Panc1 (cell line): Measurements from ENCODE around the gene SNTG2. TPM values are rescaled to one million over a fixed set of nuclear protein-coding genes. Genes with fewer than 3 reads are reported as not detected.

ENCODE experiments used
- ATAC-seq: fragments of 200-7000 bp; cut with Tn5 transposase; 2 replicates; pipeline ENCODE4 v1.9.1; 2020; ENCODE audit warnings: mild to moderate bottlenecking, moderate library complexity
- BruUV-seq: library from RNA; stranded (reverse); fragments of 400-500 nt; replicated peaks from 2 replicates; lab custom pipeline; 2021; lab: Mats Ljungman, UMichigan
- CTCF ChIA-PET: fragments of 300-600 bp; sonication (Branson Sonifier 250); formaldehyde crosslinking; loops from one replicate; lab custom pipeline; 2022; ENCODE audit warnings: antibody characterized with exemption; lab: Charles Lee
- POLR2A ChIA-PET: fragments of 300-600 bp; sonication (Branson Sonifier 250); formaldehyde crosslinking; loops from one replicate; lab custom pipeline; 2022; ENCODE audit warnings: antibody characterized with exemption; lab: Charles Lee
- DNase-seq: peaks from one replicate; pipeline ENCODE4 v3.0.0-alpha.2; 2010; ENCODE audit warnings: low read depth, low spot score
- H3K27ac ChIP-seq: 2 replicates; pipeline ENCODE4 v1.5.1; 2011; ENCODE audit warnings: mild to moderate bottlenecking, low read length, inconsistent platforms
- H3K27me3 ChIP-seq: fragments of 200-500 bp; sonication (Bioruptor generic); 2 replicates; pipeline ENCODE4 v1.6.0; 2014; ENCODE audit warnings: low read length, inconsistent platforms; ENCODE audit not compliant: control insufficient read depth, insufficient read depth
- H3K36me3 ChIP-seq: fragments of 200-500 bp; sonication (Bioruptor generic); 2 replicates; pipeline ENCODE4 v1.5.1; 2014; ENCODE audit warnings: inconsistent platforms, mild to moderate bottlenecking, low read length, moderate library complexity; ENCODE audit not compliant: control insufficient read depth, insufficient read depth
- H3K4me1 ChIP-seq: 2 replicates; pipeline ENCODE4 v1.5.1; 2011; ENCODE audit warnings: inconsistent platforms, mild to moderate bottlenecking, low read length, moderate library complexity; ENCODE audit not compliant: control insufficient read depth, insufficient read depth
- H3K4me3 ChIP-seq, 2 experiments: 2 replicates each; pipeline ENCODE4 v1.5.1; 2011 to 2012; ENCODE audit warnings: low read depth in 2 of 2, low read length in 2 of 2, mild to moderate bottlenecking in 2 of 2, inconsistent platforms in 1 of 2, moderate library complexity in 1 of 2
- H3K9me3 ChIP-seq: fragments of 200-500 bp; sonication (Bioruptor generic); 2 replicates; pipeline ENCODE4 v1.5.1; 2014; ENCODE audit warnings: low read depth, mild to moderate bottlenecking, inconsistent platforms, low read length, moderate library complexity; ENCODE audit not compliant: control insufficient read depth, insufficient read depth
- POLR2AphosphoS5 ChIP-seq: IDR thresholded peaks from 2 replicates; pipeline ENCODE4 v1.6.1; 2012; ENCODE audit warnings: mild to moderate bottlenecking, low read depth, low read length, moderate library complexity
- SIN3A ChIP-seq: IDR thresholded peaks from 2 replicates; pipeline ENCODE4 v1.6.1; 2012; ENCODE audit warnings: low read depth, mild to moderate bottlenecking, low read length, moderate library complexity, borderline replicate concordance; ENCODE audit not compliant: insufficient read depth
- TCF7L2 ChIP-seq: IDR thresholded peaks from 2 replicates; pipeline ENCODE4 v1.6.1; 2011; ENCODE audit warnings: mild to moderate bottlenecking, low read depth, low read length, inconsistent platforms
- in situ Hi-C: cut with HindIII; loops from 2 replicates; pipeline ENCODE4 v1.10.0; 2016; ENCODE audit warnings: low sequenced_read_pairs, low pct_unique_long_range_greater_than_20kb
- intact Hi-C: fragments of 100-400 bp; cut with micrococcal nuclease; formaldehyde crosslinking; loops from one replicate; pipeline ENCODE4 v1.10.0; 2022; ENCODE audit not compliant: unreplicated experiment
- total RNA-seq: library from RNA; stranded (reverse); gene quantifications from one replicate; pipeline ENCODE4 v1.2.1, GENCODE V29; 2021; ENCODE audit not compliant: unreplicated experiment
- TF ChIP-seq, protein P1 (sequence below), 2 experiments: IDR thresholded peaks; 2 replicates each; pipeline ENCODE4 v1.6.1; 2011 to 2012; ENCODE audit warnings: low read depth in 2 of 2, control low read depth in 1 of 2, low read length in 1 of 2, mild to moderate bottlenecking in 1 of 2, moderate library complexity in 1 of 2; ENCODE audit not compliant: insufficient read depth in 1 of 2
- TF ChIP-seq, protein P2 (sequence below): fragments of 450-650 bp; IDR thresholded peaks from 2 replicates; pipeline ENCODE4 v1.5.1; 2017; ENCODE audit warnings: mild to moderate bottlenecking

SNTG2 gene
- total RNA-seq, 1 experiment from 2014 or later: not detected

DNA sequence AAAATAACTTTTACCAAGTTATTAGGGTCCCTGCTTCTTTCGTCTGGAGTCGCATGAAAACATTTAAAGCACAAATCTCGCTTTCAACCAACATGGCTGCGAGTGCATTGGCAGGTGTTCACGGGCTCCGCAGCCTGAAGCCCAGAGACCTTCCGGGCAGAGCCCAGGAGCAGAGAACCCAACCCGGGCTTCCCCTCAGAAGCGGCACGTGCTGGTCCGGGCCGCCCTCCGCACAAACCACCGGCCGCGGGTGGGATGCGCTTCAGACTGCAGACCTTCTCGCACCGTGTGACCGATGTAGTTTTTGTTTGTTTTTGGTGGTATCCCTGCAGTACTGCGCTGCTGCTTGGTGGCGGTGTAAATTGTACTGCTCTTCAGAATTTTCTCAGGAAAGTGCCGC is 357.0 kb downstream of the SNTG2 start:
- POLR2A ChIA-PET: no interaction called here
- no peaks in the 10 kb centered on the region for H3K27me3 ChIP-seq
- BruUV-seq: no TSS peak

DNA sequence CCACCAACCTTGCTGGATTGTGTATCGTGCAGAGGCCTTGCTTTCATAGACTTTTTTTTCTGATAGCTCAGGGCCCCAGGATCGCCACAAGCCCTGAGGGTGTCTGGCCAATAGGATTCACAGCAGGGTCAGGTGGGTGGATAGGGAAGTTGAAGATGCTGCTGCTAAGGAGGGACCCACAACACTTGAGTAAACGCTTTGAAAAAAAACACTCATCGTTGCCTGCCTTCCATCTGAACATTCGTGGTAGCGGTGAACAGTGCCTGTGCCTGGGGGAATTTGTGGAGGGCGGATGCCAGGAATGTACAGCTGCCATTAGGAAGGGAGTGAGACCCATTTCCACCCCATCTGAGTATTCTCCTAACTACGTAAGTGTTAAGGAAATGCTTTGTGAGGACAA is 358.0 kb downstream of the SNTG2 start:
- Histone ChIP-seq H3K4me1 (no peaks in the 10 kb centered on the region), H3K27me3 (no peaks in the 10 kb centered on the region), H3K27ac (no peak overlapping the region), H3K9me3 (no peaks in the 10 kb centered on the region), H3K4me3 (no peak overlapping the region), H3K36me3 (no peaks in the 10 kb centered on the region)
- intact Hi-C loops (no loop called here), in situ Hi-C loops (no loop called here)
- BruUV-seq: no TSS peak
- no peak for DNase-seq
- no peak for TF ChIP-seq POLR2AphosphoS5
- POLR2A ChIA-PET: no interaction called here
- ATAC-seq: no peak
- CTCF ChIA-PET: no interaction called here

More for the DNA sequence above, 357.0 kb downstream of the SNTG2 start:
- no peak for DNase-seq
- no peaks in the 10 kb centered on the region for H3K4me1 ChIP-seq
- CTCF ChIA-PET: no interaction called here
- intact Hi-C loops: no loop called here
- no peak for ATAC-seq
- H3K4me3 ChIP-seq: no peak overlapping the region
- in situ Hi-C loops: no loop called here
- H3K36me3 ChIP-seq: no peaks in the 10 kb centered on the region
- no peak overlapping the region for H3K27ac ChIP-seq
- TF ChIP-seq, protein P1, sequence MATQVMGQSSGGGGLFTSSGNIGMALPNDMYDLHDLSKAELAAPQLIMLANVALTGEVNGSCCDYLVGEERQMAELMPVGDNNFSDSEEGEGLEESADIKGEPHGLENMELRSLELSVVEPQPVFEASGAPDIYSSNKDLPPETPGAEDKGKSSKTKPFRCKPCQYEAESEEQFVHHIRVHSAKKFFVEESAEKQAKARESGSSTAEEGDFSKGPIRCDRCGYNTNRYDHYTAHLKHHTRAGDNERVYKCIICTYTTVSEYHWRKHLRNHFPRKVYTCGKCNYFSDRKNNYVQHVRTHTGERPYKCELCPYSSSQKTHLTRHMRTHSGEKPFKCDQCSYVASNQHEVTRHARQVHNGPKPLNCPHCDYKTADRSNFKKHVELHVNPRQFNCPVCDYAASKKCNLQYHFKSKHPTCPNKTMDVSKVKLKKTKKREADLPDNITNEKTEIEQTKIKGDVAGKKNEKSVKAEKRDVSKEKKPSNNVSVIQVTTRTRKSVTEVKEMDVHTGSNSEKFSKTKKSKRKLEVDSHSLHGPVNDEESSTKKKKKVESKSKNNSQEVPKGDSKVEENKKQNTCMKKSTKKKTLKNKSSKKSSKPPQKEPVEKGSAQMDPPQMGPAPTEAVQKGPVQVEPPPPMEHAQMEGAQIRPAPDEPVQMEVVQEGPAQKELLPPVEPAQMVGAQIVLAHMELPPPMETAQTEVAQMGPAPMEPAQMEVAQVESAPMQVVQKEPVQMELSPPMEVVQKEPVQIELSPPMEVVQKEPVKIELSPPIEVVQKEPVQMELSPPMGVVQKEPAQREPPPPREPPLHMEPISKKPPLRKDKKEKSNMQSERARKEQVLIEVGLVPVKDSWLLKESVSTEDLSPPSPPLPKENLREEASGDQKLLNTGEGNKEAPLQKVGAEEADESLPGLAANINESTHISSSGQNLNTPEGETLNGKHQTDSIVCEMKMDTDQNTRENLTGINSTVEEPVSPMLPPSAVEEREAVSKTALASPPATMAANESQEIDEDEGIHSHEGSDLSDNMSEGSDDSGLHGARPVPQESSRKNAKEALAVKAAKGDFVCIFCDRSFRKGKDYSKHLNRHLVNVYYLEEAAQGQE (IDR thresholded peaks at IDR 0.05; ENCODE audit: insufficient read depth in 1 of 2, low read depth in 2 of 2, low read length in 1 of 2): no peak
- TF ChIP-seq SIN3A (no peak), POLR2AphosphoS5 (no peak), TCF7L2 (no peak)
- TF ChIP-seq, protein P2, sequence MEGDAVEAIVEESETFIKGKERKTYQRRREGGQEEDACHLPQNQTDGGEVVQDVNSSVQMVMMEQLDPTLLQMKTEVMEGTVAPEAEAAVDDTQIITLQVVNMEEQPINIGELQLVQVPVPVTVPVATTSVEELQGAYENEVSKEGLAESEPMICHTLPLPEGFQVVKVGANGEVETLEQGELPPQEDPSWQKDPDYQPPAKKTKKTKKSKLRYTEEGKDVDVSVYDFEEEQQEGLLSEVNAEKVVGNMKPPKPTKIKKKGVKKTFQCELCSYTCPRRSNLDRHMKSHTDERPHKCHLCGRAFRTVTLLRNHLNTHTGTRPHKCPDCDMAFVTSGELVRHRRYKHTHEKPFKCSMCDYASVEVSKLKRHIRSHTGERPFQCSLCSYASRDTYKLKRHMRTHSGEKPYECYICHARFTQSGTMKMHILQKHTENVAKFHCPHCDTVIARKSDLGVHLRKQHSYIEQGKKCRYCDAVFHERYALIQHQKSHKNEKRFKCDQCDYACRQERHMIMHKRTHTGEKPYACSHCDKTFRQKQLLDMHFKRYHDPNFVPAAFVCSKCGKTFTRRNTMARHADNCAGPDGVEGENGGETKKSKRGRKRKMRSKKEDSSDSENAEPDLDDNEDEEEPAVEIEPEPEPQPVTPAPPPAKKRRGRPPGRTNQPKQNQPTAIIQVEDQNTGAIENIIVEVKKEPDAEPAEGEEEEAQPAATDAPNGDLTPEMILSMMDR: no peak
- H3K9me3 ChIP-seq: no peaks in the 10 kb centered on the region

DNA sequence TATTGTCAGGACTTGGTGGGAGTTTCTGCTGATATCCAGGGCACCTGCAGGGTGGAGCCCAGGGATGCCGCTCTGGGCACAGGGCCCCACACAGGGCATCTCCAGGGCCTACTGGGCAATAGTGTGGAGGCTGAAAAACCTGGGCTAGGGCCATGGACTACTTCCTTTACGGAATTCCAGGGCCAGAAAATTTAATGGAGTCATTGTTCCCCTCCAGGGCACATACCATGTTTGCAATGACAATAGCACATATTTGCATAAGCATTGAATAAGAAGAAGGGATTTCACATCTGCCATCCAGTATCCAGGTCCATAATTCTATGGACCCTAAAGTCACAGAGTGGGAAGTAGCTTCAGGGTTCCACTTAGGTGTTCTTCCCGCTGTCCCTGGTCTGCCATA is 358.9 kb downstream of the SNTG2 start:
- ATAC-seq: no peak
- ChIA-PET CTCF (no interaction called here), POLR2A (no interaction called here)
- no TSS peak for BruUV-seq
- Histone ChIP-seq H3K27ac (no peak overlapping the region), H3K4me1 (no peaks in the 10 kb centered on the region), H3K4me3 (no peak overlapping the region), H3K36me3 (no peaks in the 10 kb centered on the region), H3K27me3 (no peaks in the 10 kb centered on the region), H3K9me3 (no peaks in the 10 kb centered on the region)
- intact Hi-C loops (no loop called here), in situ Hi-C loops (no loop called here)
- TF ChIP-seq TCF7L2 (no peak), SIN3A (no peak), POLR2AphosphoS5 (no peak)
- TF ChIP-seq, protein P1 (IDR thresholded peaks at IDR 0.05; ENCODE audit: insufficient read depth in 1 of 2, low read depth in 2 of 2, low read length in 1 of 2): no peak
- TF ChIP-seq, protein P2: no peak
- DNase-seq: no peak
